H9 (cell line): ENCODE results near the gene KRT5. TPM values are rescaled to one million over a fixed set of nuclear protein-coding genes. Genes with fewer than 3 reads are reported as not detected.
"Not testable (repeated sequence)": the region's sequence is repeated elsewhere in the genome, so short reads cannot be mapped to it uniquely, and the experiment has no call there.

Experiments
- DNase-seq: peaks from one replicate; pipeline ENCODE4 v3.0.0-alpha.2; 2017
- H2AFZ ChIP-seq: one replicate; pipeline ENCODE4 v1.6.1; 2013; ENCODE audit warnings: mild to moderate bottlenecking, low read length, control low read depth, moderate library complexity
- H2AK5ac ChIP-seq: 2 replicates; pipeline ENCODE4 v1.6.1; 2013; ENCODE audit warnings: low read length, control low read depth, mixed read lengths; ENCODE audit not compliant: insufficient read length
- H2BK120ac ChIP-seq: one replicate; pipeline ENCODE4 v1.6.1; 2013; ENCODE audit warnings: low read depth, mild to moderate bottlenecking, low read length, control low read depth, inconsistent platforms; ENCODE audit not compliant: poor library complexity, severe bottlenecking
- H2BK12ac ChIP-seq: 2 replicates; pipeline ENCODE4 v1.6.1; 2013; ENCODE audit warnings: low read length, control low read depth, mixed read lengths, low read depth; ENCODE audit not compliant: insufficient read length
- H2BK15ac ChIP-seq: 2 replicates; pipeline ENCODE4 v1.6.1; 2013; ENCODE audit warnings: low read depth, low read length, control low read depth
- H2BK20ac ChIP-seq: one replicate; pipeline ENCODE4 v1.6.1; 2013; ENCODE audit warnings: low read depth, mild to moderate bottlenecking, low read length, control low read depth, inconsistent platforms; ENCODE audit not compliant: poor library complexity, severe bottlenecking
- H2BK5ac ChIP-seq: 2 replicates; pipeline ENCODE4 v1.6.1; 2013; ENCODE audit warnings: low read length, control low read depth, mixed read lengths; ENCODE audit not compliant: insufficient read length
- H3K14ac ChIP-seq: 2 replicates; pipeline ENCODE4 v1.6.1; 2013; ENCODE audit warnings: low read length, control low read depth; ENCODE audit not compliant: insufficient read depth
- H3K18ac ChIP-seq: 2 replicates; pipeline ENCODE4 v1.6.1; 2013; ENCODE audit warnings: low read depth, mild to moderate bottlenecking, mixed read lengths, low read length, control low read depth; ENCODE audit not compliant: insufficient read length
- H3K23ac ChIP-seq: 2 replicates; pipeline ENCODE4 v1.6.1; 2013; ENCODE audit warnings: low read length, control low read depth, mixed read lengths, low read depth; ENCODE audit not compliant: insufficient read length
- H3K23me2 ChIP-seq: 2 replicates; pipeline ENCODE4 v1.6.1; 2013; ENCODE audit warnings: low read depth, mild to moderate bottlenecking, mixed read lengths, low read length, control low read depth; ENCODE audit not compliant: insufficient read length, poor library complexity, severe bottlenecking
- H3K27ac ChIP-seq: 2 replicates; pipeline ENCODE4 v1.5.1; 2013; ENCODE audit warnings: low read length, control low read depth, mixed read lengths, low read depth; ENCODE audit not compliant: insufficient read length
- H3K27me3 ChIP-seq: 2 replicates; pipeline ENCODE4 v1.6.1; 2013; ENCODE audit warnings: low read length, control low read depth, inconsistent platforms; ENCODE audit not compliant: insufficient read depth
- H3K4ac ChIP-seq: 2 replicates; pipeline ENCODE4 v1.6.1; 2013; ENCODE audit warnings: low read depth, mild to moderate bottlenecking, control low read depth, inconsistent platforms, low read length, moderate library complexity
- H3K4me1 ChIP-seq: 2 replicates; pipeline ENCODE4 v1.6.1; 2013; ENCODE audit warnings: low read length, control low read depth, inconsistent platforms; ENCODE audit not compliant: insufficient read depth
- H3K4me2 ChIP-seq: 2 replicates; pipeline ENCODE4 v1.6.1; 2013; ENCODE audit warnings: low read length, control low read depth, mixed read lengths; ENCODE audit not compliant: insufficient read length, insufficient read depth
- H3K56ac ChIP-seq: 2 replicates; pipeline ENCODE4 v1.6.1; 2013; ENCODE audit warnings: low read depth, mild to moderate bottlenecking, mixed read lengths, low read length, control low read depth; ENCODE audit not compliant: insufficient read length
- H3K79me1 ChIP-seq: 2 replicates; pipeline ENCODE4 v1.6.1; 2013; ENCODE audit warnings: low read depth, mild to moderate bottlenecking, moderate library complexity, low read length, control low read depth, inconsistent platforms; ENCODE audit not compliant: insufficient read depth, poor library complexity, severe bottlenecking
- H3K79me2 ChIP-seq: 2 replicates; pipeline ENCODE4 v1.6.1; 2013; ENCODE audit warnings: low read length, control low read depth, inconsistent platforms; ENCODE audit not compliant: insufficient read depth
- H3K9ac ChIP-seq: 2 replicates; pipeline ENCODE4 v1.6.1; 2013; ENCODE audit warnings: low read length, control low read depth, mixed read lengths; ENCODE audit not compliant: insufficient read length; ENCODE audit errors: extremely low read depth
- H3K9me3 ChIP-seq: one replicate; pipeline ENCODE4 v1.6.1; 2013; ENCODE audit warnings: low read depth, low read length, inconsistent platforms; ENCODE audit not compliant: control insufficient read depth
- H3T11ph ChIP-seq: one replicate; pipeline ENCODE4 v1.6.1; 2013; ENCODE audit warnings: mild to moderate bottlenecking, low read length, control low read depth, inconsistent platforms
- H4K20me1 ChIP-seq: one replicate; pipeline ENCODE4 v1.6.1; 2013; ENCODE audit not compliant: control insufficient read depth, insufficient read length, insufficient read depth
- H4K5ac ChIP-seq: 2 replicates; pipeline ENCODE4 v1.6.1; 2013; ENCODE audit warnings: low read depth, mild to moderate bottlenecking, mixed read lengths, low read length, control low read depth; ENCODE audit not compliant: insufficient read length
- H4K8ac ChIP-seq: replicated peaks from 2 replicates; pipeline ENCODE4 v1.6.1; 2013; ENCODE audit warnings: low read length, control low read depth, mixed read lengths, low read depth; ENCODE audit not compliant: insufficient read length
- H4K91ac ChIP-seq: 2 replicates; pipeline ENCODE4 v1.6.1; 2013; ENCODE audit warnings: low read depth, mild to moderate bottlenecking, moderate library complexity, mixed read lengths, low read length, control low read depth; ENCODE audit not compliant: insufficient read length
- H3K27ac Mint-ChIP-seq, 3 experiments: 2 replicates in 2 of 3; 3 replicates in 1 of 3; pipeline ENCODE4 v1.8.0; 2020 to 2021; ENCODE audit warnings: mixed read lengths in 3 of 3, mild to moderate bottlenecking in 1 of 3, moderate library complexity in 1 of 3
- H3K27me3 Mint-ChIP-seq: 2 replicates; pipeline ENCODE4 v1.8.0; 2021; ENCODE audit warnings: low read depth, mild to moderate bottlenecking, moderate library complexity, mixed read lengths
- H3K36me3 Mint-ChIP-seq, 3 experiments: 2 replicates in 2 of 3; 3 replicates in 1 of 3; pipeline ENCODE4 v1.8.0; 2020 to 2021; ENCODE audit warnings: low read depth in 3 of 3, mixed read lengths in 3 of 3; ENCODE audit not compliant: insufficient read depth in 1 of 3
- H3K4me1 Mint-ChIP-seq, 2 experiments: 2 replicates each; pipeline ENCODE4 v1.8.0; 2020; ENCODE audit warnings: mixed read lengths in 2 of 2
- H3K4me3 Mint-ChIP-seq, 2 experiments: 2 replicates in 1 of 2; 3 replicates in 1 of 2; pipeline ENCODE4 v1.8.0; 2020 to 2021; ENCODE audit warnings: mild to moderate bottlenecking in 2 of 2, mixed read lengths in 2 of 2, moderate library complexity in 1 of 2
- H3K9me3 Mint-ChIP-seq, 2 experiments: 2 replicates in 1 of 2; 3 replicates in 1 of 2; pipeline ENCODE4 v1.8.0; 2020; ENCODE audit warnings: mild to moderate bottlenecking in 2 of 2, mixed read lengths in 2 of 2, moderate library complexity in 1 of 2
- WGBS: extraction: QIAGEN DNeasy Blood & Tissue Kit; methylation state at CpG from one replicate; pipeline ENCODE4 v1.1.7; 2013; ENCODE audit warnings: missing lambda C conversion rate, low lambda C conversion rate, mixed read lengths; ENCODE audit not compliant: insufficient read length; ENCODE audit errors: extremely low coverage; 5-methylcytosine and 5-hydroxymethylcytosine counted together
- total RNA-seq: library from RNA; stranded (reverse); gene quantifications from 2 replicates; pipeline ENCODE4 v1.2.1, GENCODE V29; 2021
- TF ChIP-seq, protein P1 (sequence below): fragments of 200-600 bp; sonication (generic); conservative IDR thresholded peaks from 3 replicates; pipeline ENCODE4 v1.8.0; 2021; ENCODE audit warnings: antibody characterized with exemption, mild to moderate bottlenecking

The KRT5 gene
- total RNA-seq, 1 experiment from 2014 or later, result not detected

DNA sequence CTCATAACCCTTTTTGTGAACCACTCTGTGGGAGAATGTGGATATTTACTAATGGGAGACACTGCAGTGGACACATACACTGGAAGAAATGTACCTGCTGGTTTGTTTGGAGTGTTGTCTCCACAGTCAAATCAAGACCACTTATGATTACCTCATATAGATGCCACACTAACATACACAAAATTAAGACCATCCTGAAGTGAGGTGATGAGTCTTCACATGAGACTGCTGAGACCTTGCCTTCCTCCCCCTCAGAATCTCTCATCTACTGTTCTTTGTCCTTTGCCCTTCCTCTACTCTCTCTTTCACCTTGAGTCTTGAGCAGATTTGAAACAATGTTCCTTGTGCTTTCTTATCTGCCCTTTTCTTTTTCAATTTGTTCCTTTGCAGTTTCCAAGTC is 31.5 kb downstream of the KRT5 start:
- Histone ChIP-seq H3K27me3 (no peaks in the 10 kb centered on the region), H3K4me1 (no peaks in the 10 kb centered on the region; the same call in 1 of the 2 replicates), H3K9me3 (no peaks in the 10 kb centered on the region), H2BK120ac (no peak overlapping the region), H3K56ac (no peak overlapping the region), H3K23ac (no peak overlapping the region), H2BK5ac (no peak overlapping the region), H2BK20ac (no peak overlapping the region), H2AK5ac (no peak overlapping the region), H4K5ac (no peak overlapping the region), H2BK15ac (no peak overlapping the region), H3K79me2 (no peaks in the 10 kb centered on the region), H3K18ac (no peak overlapping the region), H2BK12ac (no peak overlapping the region), H3T11ph (no peak overlapping the region), H4K20me1 (no peaks in the 10 kb centered on the region), H3K4me2 (no peak overlapping the region), H2AFZ (no peak overlapping the region), H4K91ac (no peak overlapping the region), H3K9ac (no peak overlapping the region), H3K27ac (no peak overlapping the region), H3K23me2 (no peaks in the 10 kb centered on the region), H3K79me1 (no peaks in the 10 kb centered on the region), H3K14ac (no peak overlapping the region), H3K4ac (no peak overlapping the region), H4K8ac (no peak overlapping the region)
- TF ChIP-seq, protein P1, sequence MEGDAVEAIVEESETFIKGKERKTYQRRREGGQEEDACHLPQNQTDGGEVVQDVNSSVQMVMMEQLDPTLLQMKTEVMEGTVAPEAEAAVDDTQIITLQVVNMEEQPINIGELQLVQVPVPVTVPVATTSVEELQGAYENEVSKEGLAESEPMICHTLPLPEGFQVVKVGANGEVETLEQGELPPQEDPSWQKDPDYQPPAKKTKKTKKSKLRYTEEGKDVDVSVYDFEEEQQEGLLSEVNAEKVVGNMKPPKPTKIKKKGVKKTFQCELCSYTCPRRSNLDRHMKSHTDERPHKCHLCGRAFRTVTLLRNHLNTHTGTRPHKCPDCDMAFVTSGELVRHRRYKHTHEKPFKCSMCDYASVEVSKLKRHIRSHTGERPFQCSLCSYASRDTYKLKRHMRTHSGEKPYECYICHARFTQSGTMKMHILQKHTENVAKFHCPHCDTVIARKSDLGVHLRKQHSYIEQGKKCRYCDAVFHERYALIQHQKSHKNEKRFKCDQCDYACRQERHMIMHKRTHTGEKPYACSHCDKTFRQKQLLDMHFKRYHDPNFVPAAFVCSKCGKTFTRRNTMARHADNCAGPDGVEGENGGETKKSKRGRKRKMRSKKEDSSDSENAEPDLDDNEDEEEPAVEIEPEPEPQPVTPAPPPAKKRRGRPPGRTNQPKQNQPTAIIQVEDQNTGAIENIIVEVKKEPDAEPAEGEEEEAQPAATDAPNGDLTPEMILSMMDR, result no peak
- Mint-ChIP-seq H3K9me3 (peaks cover 3 to 11% of the 10 kb centered on the region in 2 experiments), H3K4me1 (no peaks in the 10 kb centered on the region), H3K27me3 (peaks cover 37% of the 10 kb centered on the region), H3K4me3 (no peak overlapping the region), H3K36me3 (no peaks in the 10 kb centered on the region; a peak in 1 of 7 replicates), H3K27ac (no peak overlapping the region)
- no peak for DNase-seq

DNA sequence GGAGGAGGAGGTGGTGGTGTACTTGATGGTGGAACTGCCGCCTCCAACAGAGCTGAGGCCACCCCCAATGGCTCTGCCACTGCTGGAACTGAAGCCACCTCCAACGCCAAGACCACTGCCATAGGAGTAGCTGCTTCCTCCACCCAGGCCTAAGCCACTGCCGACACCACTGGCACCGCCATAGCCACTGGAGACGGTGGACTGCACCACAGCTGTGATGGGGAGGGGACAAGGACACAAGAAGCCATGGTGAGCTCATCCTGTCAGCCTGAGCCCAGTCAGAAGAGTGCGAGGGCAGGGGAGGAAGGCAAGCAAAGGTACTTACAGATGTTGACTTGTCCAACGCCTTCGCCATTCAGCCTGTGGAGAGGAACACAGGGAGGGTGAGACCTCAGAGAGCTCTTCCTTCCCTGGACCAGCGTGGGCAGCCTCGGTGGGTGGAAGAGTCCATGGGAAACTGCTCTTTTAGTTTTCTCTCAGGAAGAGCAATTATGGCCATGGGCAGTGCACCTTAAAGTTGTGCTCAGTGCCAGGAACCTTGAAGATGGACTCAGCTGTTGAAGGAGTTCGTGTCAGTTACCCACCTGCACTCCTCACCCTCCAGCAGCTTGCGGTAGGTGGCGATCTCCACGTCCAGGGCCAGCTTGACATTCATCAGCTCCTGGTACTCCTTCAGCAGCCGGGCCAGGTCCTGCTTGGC is 32.3 kb downstream of the KRT5 start:
- DNase-seq, H3K4me1 ChIP-seq, H3K4ac ChIP-seq, H3K27ac Mint-ChIP-seq, H2BK15ac ChIP-seq, H3K9me3 ChIP-seq, H3K4me1 Mint-ChIP-seq, H3K79me1 ChIP-seq, H2BK120ac ChIP-seq, H4K8ac ChIP-seq, H3K23ac ChIP-seq, H4K20me1 ChIP-seq, H3K14ac ChIP-seq, H4K5ac ChIP-seq, H3K36me3 Mint-ChIP-seq, H3T11ph ChIP-seq, H2AFZ ChIP-seq, H2BK5ac ChIP-seq, H3K9ac ChIP-seq, H2BK20ac ChIP-seq, H3K18ac ChIP-seq, H4K91ac ChIP-seq, H3K4me3 Mint-ChIP-seq, H3K27me3 ChIP-seq, H3K23me2 ChIP-seq, H3K56ac ChIP-seq, H2BK12ac ChIP-seq, H3K4me2 ChIP-seq, H3K27ac ChIP-seq, H2AK5ac ChIP-seq, H3K79me2 ChIP-seq: not testable (repeated sequence)
- WGBS, result no CpG with 5 or more reads among the region's 15 CpGs
- peaks cover 3 to 11% of the 10 kb centered on the region in 2 experiments for H3K9me3 Mint-ChIP-seq
- peaks cover 34% of the 10 kb centered on the region for H3K27me3 Mint-ChIP-seq
